ENCODE measurements around the gene PDGFRB.

DNA sequence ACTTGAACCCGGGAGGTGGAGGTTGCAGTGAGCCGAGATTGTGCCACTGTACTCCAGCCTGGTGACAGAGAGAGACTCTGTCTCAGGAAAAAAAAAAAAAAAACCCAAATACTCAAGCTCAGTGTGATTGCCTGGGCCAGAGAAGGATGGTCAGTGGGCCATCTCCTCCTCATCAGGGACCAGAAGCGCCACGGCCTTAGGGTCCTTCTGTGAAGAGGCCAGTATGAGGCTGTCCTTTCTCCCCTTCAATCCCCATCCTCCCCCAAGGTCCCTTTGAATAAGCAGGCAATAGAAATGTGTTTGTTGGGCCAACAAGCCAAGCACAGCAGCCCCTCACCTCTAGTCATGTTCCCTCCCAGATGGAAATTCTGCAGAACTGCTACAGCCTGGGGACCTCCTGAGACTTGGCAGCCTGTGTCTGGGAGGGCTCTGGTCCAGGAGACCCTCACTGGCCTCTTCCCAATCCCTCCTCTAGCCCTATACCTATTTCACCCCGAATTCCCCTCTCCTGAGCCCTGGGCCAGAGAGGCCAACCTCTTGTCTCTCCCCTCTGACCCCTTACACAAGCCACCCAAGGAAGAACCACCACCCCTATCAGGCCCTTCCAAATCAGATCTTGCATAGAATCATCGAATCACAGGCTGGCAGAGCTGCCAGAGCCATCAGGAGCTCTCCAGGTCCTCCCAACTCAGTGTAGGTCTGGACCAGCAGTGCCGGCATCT lies 70.3 kb downstream of the PDGFRB start:
- TF ChIP-seq CTCF (IDR thresholded peaks at IDR 0.05) (no peak), POLR2AphosphoS5 (IDR thresholded peaks at IDR 0.05; ENCODE audit: low read depth, low read length) (no peak), SIN3A (IDR thresholded peaks at IDR 0.05; ENCODE audit: borderline replicate concordance, insufficient read depth, low read depth, low read length) (no peak)
- TF ChIP-seq, protein P1, sequence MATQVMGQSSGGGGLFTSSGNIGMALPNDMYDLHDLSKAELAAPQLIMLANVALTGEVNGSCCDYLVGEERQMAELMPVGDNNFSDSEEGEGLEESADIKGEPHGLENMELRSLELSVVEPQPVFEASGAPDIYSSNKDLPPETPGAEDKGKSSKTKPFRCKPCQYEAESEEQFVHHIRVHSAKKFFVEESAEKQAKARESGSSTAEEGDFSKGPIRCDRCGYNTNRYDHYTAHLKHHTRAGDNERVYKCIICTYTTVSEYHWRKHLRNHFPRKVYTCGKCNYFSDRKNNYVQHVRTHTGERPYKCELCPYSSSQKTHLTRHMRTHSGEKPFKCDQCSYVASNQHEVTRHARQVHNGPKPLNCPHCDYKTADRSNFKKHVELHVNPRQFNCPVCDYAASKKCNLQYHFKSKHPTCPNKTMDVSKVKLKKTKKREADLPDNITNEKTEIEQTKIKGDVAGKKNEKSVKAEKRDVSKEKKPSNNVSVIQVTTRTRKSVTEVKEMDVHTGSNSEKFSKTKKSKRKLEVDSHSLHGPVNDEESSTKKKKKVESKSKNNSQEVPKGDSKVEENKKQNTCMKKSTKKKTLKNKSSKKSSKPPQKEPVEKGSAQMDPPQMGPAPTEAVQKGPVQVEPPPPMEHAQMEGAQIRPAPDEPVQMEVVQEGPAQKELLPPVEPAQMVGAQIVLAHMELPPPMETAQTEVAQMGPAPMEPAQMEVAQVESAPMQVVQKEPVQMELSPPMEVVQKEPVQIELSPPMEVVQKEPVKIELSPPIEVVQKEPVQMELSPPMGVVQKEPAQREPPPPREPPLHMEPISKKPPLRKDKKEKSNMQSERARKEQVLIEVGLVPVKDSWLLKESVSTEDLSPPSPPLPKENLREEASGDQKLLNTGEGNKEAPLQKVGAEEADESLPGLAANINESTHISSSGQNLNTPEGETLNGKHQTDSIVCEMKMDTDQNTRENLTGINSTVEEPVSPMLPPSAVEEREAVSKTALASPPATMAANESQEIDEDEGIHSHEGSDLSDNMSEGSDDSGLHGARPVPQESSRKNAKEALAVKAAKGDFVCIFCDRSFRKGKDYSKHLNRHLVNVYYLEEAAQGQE (IDR thresholded peaks at IDR 0.05; ENCODE audit: insufficient read depth in 1 of 2, low read depth in 2 of 2, low read length in 1 of 2) = no peak
